ENCODE results near the gene CERCAM.

Gene CERCAM

GRCh38 chr9:128456613-128457061, 36.0 kb downstream of the CERCAM start:
- peak; percentile 28 to 57 for DNase-seq (ENCODE audit: low read depth in 2 of 2)

- DNase-seq (ENCODE audit: low read depth in 2 of 2): no peak
Observed at GRCh38 chr9:128457207-128457606, 36.5 kb downstream of the CERCAM start.

- no peak for DNase-seq (ENCODE audit: low read depth in 2 of 2)
Observed at GRCh38 chr9:128459011-128459410, 38.4 kb downstream of the CERCAM start.

- no peak for DNase-seq (ENCODE audit: low read depth in 2 of 2)
Observed at GRCh38 chr9:128469070-128469469, 48.4 kb downstream of the CERCAM start.

- no peak for DNase-seq (ENCODE audit: low read depth in 2 of 2)
Observed at GRCh38 chr9:128470560-128470959, 49.9 kb downstream of the CERCAM start.

GRCh38 chr9:128473104-128473503, 52.4 kb downstream of the CERCAM start:
- no peak for DNase-seq (ENCODE audit: low read depth in 2 of 2)

- no peak for DNase-seq (ENCODE audit: low read depth in 2 of 2)
Observed at GRCh38 chr9:128475867-128476266, 55.2 kb downstream of the CERCAM start.

GRCh38 chr9:128479262-128479661, 58.6 kb downstream of the CERCAM start:
- no peak for DNase-seq (ENCODE audit: low read depth in 2 of 2)

GRCh38 chr9:128481561-128481960, 60.9 kb downstream of the CERCAM start:
- no peak for DNase-seq (ENCODE audit: low read depth in 2 of 2)

GRCh38 chr9:128482186-128482585, 61.5 kb downstream of the CERCAM start:
- no peak for DNase-seq (ENCODE audit: low read depth in 2 of 2)

GRCh38 chr9:128484686-128485413, 64.2 kb downstream of the CERCAM start:
- no peak for DNase-seq (ENCODE audit: low read depth in 2 of 2)

GRCh38 chr9:128485414-128485855, 64.8 kb downstream of the CERCAM start:
- no peak for DNase-seq (ENCODE audit: low read depth in 2 of 2)

- no peak for DNase-seq (ENCODE audit: low read depth in 2 of 2)
Observed at GRCh38 chr9:128486201-128486600, 65.5 kb downstream of the CERCAM start.

All from stimulated activated CD8-positive, alpha-beta memory T cell treated with anti-CD3 and anti-CD28 coated beads, Interleukin-7, amount 100 ng/mL, for 4 hours (primary cell).